HG02610 (cell line): ENCODE measurements around the gene CIROP.

ENCODE experiments used
- ATAC-seq: cut with Tn5 transposase; IDR thresholded peaks from one replicate; pipeline ENCODE4 v1.9.1; 2021; ENCODE audit warnings: mild to moderate bottlenecking, moderate library complexity; ENCODE audit not compliant: unreplicated experiment

Gene CIROP

GRCh38 chr14:23052182-23052623, 52.6 kb downstream of the CIROP start:
- no peak for ATAC-seq

GRCh38 chr14:23051141-23052057, 53.4 kb downstream of the CIROP start:
- no peak for ATAC-seq
